ENCODE data around the gene WASHC2C. TPM values are rescaled to one million over a fixed set of nuclear protein-coding genes. Genes with fewer than 3 reads are reported as not detected.
"Not testable (repeated sequence)": the region's sequence is repeated elsewhere in the genome, so short reads cannot be mapped to it uniquely, and the experiment has no call there.

WASHC2C gene
- total RNA-seq, 4 donors from 2014 or later = 27.5 to 39.0 (median 33.3) TPM

GRCh38 chr10:45809837-45810236 lies 82.8 kb downstream of the WASHC2C start:
- Histone ChIP-seq H3K4me3 (no peak overlapping the region), H3K27ac (replicated peaks in 1 of 4) (no peak overlapping the region), H3K4me1 (no peaks in the 10 kb centered on the region), H3K27me3 (no peaks in the 10 kb centered on the region), H3K9me3 (no peaks in the 10 kb centered on the region), H3K36me3 (no peaks in the 10 kb centered on the region)
- 89% methylated on average over 4 of the region's 4 CpGs for WGBS
- no peak for TF ChIP-seq EP300 (IDR thresholded peaks at IDR 0.05)
- TF ChIP-seq POLR2AphosphoS5 (IDR thresholded peaks at IDR 0.05) = no peak
- no peak for TF ChIP-seq POLR2A (IDR thresholded peaks at IDR 0.05; ENCODE audit: low read depth)
- TF ChIP-seq CTCF (IDR thresholded peaks at IDR 0.05) = no peak
- no peak for DNase-seq (ENCODE audit: extremely low spot score)
- intact Hi-C loops (cut with DNase I) = no loop called here

- no peaks in the 10 kb centered on the region for H3K27me3 ChIP-seq
- H3K9me3 ChIP-seq = no peaks in the 10 kb centered on the region
- no peak for TF ChIP-seq POLR2AphosphoS5 (IDR thresholded peaks at IDR 0.05)
- no peak for TF ChIP-seq CTCF (IDR thresholded peaks at IDR 0.05)
- TF ChIP-seq EP300 (IDR thresholded peaks at IDR 0.05) = no peak
- TF ChIP-seq POLR2A (IDR thresholded peaks at IDR 0.05; ENCODE audit: low read depth) = no peak
- H3K4me1 ChIP-seq = no peaks in the 10 kb centered on the region
- 83% methylated on average over 6 of the region's 6 CpGs for WGBS
- intact Hi-C loops (cut with DNase I) = no loop called here
- H3K4me3 ChIP-seq = no peak overlapping the region
- DNase-seq (ENCODE audit: extremely low spot score) = no peak
- no peaks in the 10 kb centered on the region for H3K36me3 ChIP-seq
- no peak overlapping the region for H3K27ac ChIP-seq (replicated peaks in 1 of 4)
Measured at GRCh38 chr10:45811075-45811474, 84.0 kb downstream of the WASHC2C start.

- H3K4me3 ChIP-seq; H3K27me3 ChIP-seq; H3K4me1 ChIP-seq; intact Hi-C loops (cut with DNase I); H3K36me3 ChIP-seq; DNase-seq (ENCODE audit: extremely low spot score); H3K9me3 ChIP-seq; H3K27ac ChIP-seq (replicated peaks in 1 of 4): not testable (repeated sequence)
- 88% methylated on average over 13 of the region's 13 CpGs for WGBS
Measured at GRCh38 chr10:45812959-45813358, 85.9 kb downstream of the WASHC2C start.

- WGBS = 89% methylated on average over 4 of the region's 4 CpGs
- H3K9me3 ChIP-seq; H3K4me1 ChIP-seq; H3K27ac ChIP-seq (replicated peaks in 1 of 4); H3K36me3 ChIP-seq; H3K27me3 ChIP-seq; DNase-seq (ENCODE audit: extremely low spot score); intact Hi-C loops (cut with DNase I); H3K4me3 ChIP-seq: not testable (repeated sequence)
Measured at GRCh38 chr10:45814146-45814545, 87.1 kb downstream of the WASHC2C start.

GRCh38 chr10:45817130-45817859 lies 90.2 kb downstream of the WASHC2C start:
- WGBS = 91% methylated on average over 5 of the region's 7 CpGs
- H3K4me1 ChIP-seq = no peaks in the 10 kb centered on the region
- H3K27me3 ChIP-seq = peaks cover 0 to 7% (median 0%) of the 10 kb centered on the region in 4 donors
- peak; percentile 78 for DNase-seq (ENCODE audit: extremely low spot score)
- intact Hi-C loops (cut with DNase I) = no loop called here
- no peak for TF ChIP-seq POLR2A (IDR thresholded peaks at IDR 0.05; ENCODE audit: low read depth)
- TF ChIP-seq POLR2AphosphoS5 (IDR thresholded peaks at IDR 0.05) = no peak
- TF ChIP-seq EP300 (IDR thresholded peaks at IDR 0.05) = no peak
- no peak for TF ChIP-seq CTCF (IDR thresholded peaks at IDR 0.05)
- H3K27ac ChIP-seq (replicated peaks in 1 of 4) = no peak overlapping the region
- H3K36me3 ChIP-seq = no peaks in the 10 kb centered on the region
- H3K4me3 ChIP-seq = no peak overlapping the region
- peaks cover 0 to 4% (median 0%) of the 10 kb centered on the region in 4 donors for H3K9me3 ChIP-seq

GRCh38 chr10:45817912-45818311 lies 90.8 kb downstream of the WASHC2C start:
- Histone ChIP-seq H3K4me3 (no peak overlapping the region), H3K27ac (replicated peaks in 1 of 4) (no peak overlapping the region), H3K4me1 (no peaks in the 10 kb centered on the region), H3K9me3 (peaks cover 0 to 4% (median 0%) of the 10 kb centered on the region in 4 donors), H3K36me3 (no peaks in the 10 kb centered on the region), H3K27me3 (peaks cover 0 to 7% (median 0%) of the 10 kb centered on the region in 4 donors)
- no peak for TF ChIP-seq POLR2AphosphoS5 (IDR thresholded peaks at IDR 0.05)
- TF ChIP-seq CTCF (IDR thresholded peaks at IDR 0.05) = no peak
- TF ChIP-seq POLR2A (IDR thresholded peaks at IDR 0.05; ENCODE audit: low read depth) = no peak
- TF ChIP-seq EP300 (IDR thresholded peaks at IDR 0.05) = no peak
- WGBS = 88% methylated on average over 3 of the region's 3 CpGs
- intact Hi-C loops (cut with DNase I) = no loop called here
- DNase-seq (ENCODE audit: extremely low spot score) = peak; percentile 53

All from esophagus muscularis mucosa (tissue), 4 donors.